Lower lobe of right lung (tissue), 2 donors: ENCODE data around the gene WNT7B. TPM values are rescaled to one million over a fixed set of nuclear protein-coding genes. Genes with fewer than 3 reads are reported as not detected.
A peak's percentile ranks its signal among the peaks of the same experiment; 100 is the strongest.

Experiments used
- ATAC-seq, 2 donors: fragments of 200-7000 bp; cut with Tn5 transposase; one replicate each; pipeline ENCODE4 v1.9.1; 2020 to 2022; ENCODE audit warnings: mild to moderate bottlenecking in 2 of 2, moderate library complexity in 2 of 2
- DNase-seq: peaks from one replicate; pipeline ENCODE4 v3.0.0-alpha.2; 2020
- H3K27ac ChIP-seq: fragments of 200-600 bp; one replicate; pipeline ENCODE4 v1.8.0; 2022
- H3K27me3 ChIP-seq: fragments of 200-600 bp; one replicate; pipeline ENCODE4 v1.8.0; 2022; ENCODE audit warnings: low read depth
- H3K36me3 ChIP-seq: fragments of 200-600 bp; one replicate; pipeline ENCODE4 v1.8.0; 2022; ENCODE audit warnings: mild to moderate bottlenecking
- H3K4me1 ChIP-seq: fragments of 200-600 bp; one replicate; pipeline ENCODE4 v1.8.0; 2022
- H3K4me3 ChIP-seq: fragments of 200-600 bp; one replicate; pipeline ENCODE4 v1.8.0; 2022; ENCODE audit warnings: mild to moderate bottlenecking
- H3K9me3 ChIP-seq: fragments of 200-600 bp; one replicate; pipeline ENCODE4 v1.8.0; 2022
- CTCF ChIP-seq: fragments of 200-600 bp; IDR thresholded peaks from one replicate; pipeline ENCODE4 v1.8.0; 2022; ENCODE audit warnings: antibody characterized with exemption, mild to moderate bottlenecking
- intact Hi-C: fragments of 100-400 bp; cut with DNase I; formaldehyde crosslinking; loops from one replicate; pipeline ENCODE4 v1.11.0; 2022
- total RNA-seq: library from RNA; stranded (reverse); fragmentation: NEBNext Ultra II Directional; extraction: Animal tissue kit (Norgen Biotek cat#: 25700); gene quantifications from one replicate; pipeline ENCODE4 v1.2.1, GENCODE V29; 2021
- donor health status: DM: no; HTN: yes; CAD: no; lungs with severe emphysema.

Gene WNT7B
- total RNA-seq, 1 donor from 2014 or later: 6.3 TPM

DNA sequence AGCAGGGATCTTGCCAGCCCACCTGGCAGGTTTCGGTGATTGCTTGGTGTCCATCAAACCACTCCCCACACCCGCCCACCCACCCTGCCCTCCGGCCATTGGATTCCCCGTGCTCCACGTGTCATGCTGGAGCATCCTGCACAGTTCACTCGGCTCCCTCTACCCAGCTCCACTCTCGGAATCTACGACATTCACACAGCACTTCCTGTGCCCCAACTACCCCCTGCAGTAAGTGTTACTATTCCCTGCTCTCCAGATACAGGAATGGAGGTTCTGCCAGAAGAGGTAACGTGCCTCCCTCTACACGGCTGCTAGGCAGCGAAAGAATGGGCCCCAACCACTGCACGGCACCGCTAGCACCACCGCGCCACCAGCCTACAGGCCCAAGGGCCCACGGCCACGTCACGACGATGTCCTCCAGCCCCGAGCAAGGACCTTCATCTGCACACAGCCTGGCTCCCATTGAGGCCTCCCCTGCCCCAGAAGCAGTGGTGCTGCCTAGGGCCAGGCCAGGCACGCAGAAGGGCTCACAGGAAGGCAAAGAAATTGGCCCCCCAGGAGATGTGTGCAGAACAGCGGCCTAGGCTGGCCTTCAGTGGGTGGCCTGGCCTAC is 27.6 kb downstream of the WNT7B start:
- intact Hi-C loops: no loop called here
- Histone ChIP-seq H3K27me3 (peaks cover 10% of the 10 kb centered on the region), H3K4me3 (no peak overlapping the region), H3K4me1 (no peaks in the 10 kb centered on the region), H3K36me3 (no peaks in the 10 kb centered on the region), H3K9me3 (no peaks in the 10 kb centered on the region), H3K27ac (no peak overlapping the region)
- TF ChIP-seq CTCF: no peak
- no peak for ATAC-seq
- no peak for DNase-seq

DNA sequence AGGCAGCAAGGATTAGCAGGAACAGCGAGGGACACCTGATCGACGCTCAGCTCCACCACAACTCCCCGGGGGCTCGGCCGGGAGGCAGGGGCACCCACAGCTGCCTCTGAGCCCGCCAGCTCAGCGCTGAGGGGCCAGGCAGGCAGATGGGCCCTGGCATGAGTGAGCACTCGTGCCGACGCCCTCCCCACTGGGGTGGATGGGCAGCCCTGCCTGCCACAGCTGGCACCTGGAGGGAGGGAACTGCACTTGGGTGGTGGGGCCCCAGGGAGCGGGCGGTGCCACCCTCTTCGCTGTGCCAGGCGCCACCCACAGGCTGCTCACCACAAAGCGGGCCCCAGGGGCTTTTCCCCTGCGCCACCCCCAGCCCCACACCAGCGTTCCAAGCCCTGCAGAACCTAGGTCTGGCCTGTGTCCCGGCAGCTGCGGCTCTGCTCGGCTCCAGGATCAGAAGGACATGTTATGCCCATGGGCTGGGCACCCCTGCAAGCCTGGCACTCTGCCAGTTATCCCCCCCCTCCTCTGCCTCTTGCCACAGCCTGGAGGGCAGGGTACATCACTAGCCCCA is 28.8 kb downstream of the WNT7B start:
- ATAC-seq: no peak
- Histone ChIP-seq H3K4me3 (no peak overlapping the region), H3K27me3 (peaks cover 10% of the 10 kb centered on the region), H3K4me1 (no peaks in the 10 kb centered on the region), H3K9me3 (no peaks in the 10 kb centered on the region), H3K27ac (no peak overlapping the region), H3K36me3 (no peaks in the 10 kb centered on the region)
- DNase-seq: no peak
- intact Hi-C loops: no loop called here
- no peak for TF ChIP-seq CTCF

GRCh38 chr22:45946805-45947600 is 30.0 kb downstream of the WNT7B start:
- no peak overlapping the region for H3K27ac ChIP-seq

DNA sequence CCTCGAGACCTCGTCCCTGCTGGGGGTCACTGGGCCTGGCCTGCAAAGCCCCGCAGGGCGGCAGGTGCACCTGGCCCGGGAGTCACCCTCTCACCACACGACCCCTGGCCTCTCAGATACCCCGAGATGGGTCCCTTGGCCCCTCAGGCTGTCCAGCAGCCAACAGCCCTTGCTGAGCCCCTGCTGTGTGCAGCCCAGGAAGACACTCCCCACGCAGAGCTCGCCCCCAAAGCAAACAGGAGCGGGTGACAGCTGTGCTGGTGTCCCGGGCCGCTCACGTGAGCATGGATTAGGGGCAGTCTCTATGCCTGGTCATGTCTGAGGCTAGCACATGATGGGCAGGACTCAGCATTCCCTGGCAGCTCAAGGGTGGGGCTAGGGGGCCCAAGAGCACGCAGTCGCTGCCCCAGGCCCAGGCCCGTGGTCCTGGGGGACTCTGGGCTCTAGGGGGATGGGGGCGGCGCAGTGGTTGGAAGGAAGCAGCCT is 31.3 kb downstream of the WNT7B start:
- ATAC-seq: no peak
- DNase-seq: no peak
- Histone ChIP-seq H3K36me3 (no peaks in the 10 kb centered on the region), H3K27ac (no peak overlapping the region), H3K9me3 (no peaks in the 10 kb centered on the region), H3K4me1 (no peaks in the 10 kb centered on the region), H3K27me3 (no peaks in the 10 kb centered on the region), H3K4me3 (no peak overlapping the region)
- no peak for TF ChIP-seq CTCF
- intact Hi-C loops: no loop called here

More at GRCh38 chr22:45946805-45947600, 30.0 kb downstream of the WNT7B start:
- ATAC-seq (peak in 1 of 2 donors; percentile 23), DNase-seq (no peak)
- Histone ChIP-seq H3K4me1 (no peaks in the 10 kb centered on the region), H3K9me3 (no peaks in the 10 kb centered on the region), H3K4me3 (no peak overlapping the region), H3K27me3 (peaks cover 2% of the 10 kb centered on the region), H3K36me3 (no peaks in the 10 kb centered on the region)
- TF ChIP-seq CTCF: no peak
- intact Hi-C loops: no loop called here

GRCh38 chr22:45942787-45943493 is 34.0 kb downstream of the WNT7B start:
- Histone ChIP-seq H3K27ac (no peak overlapping the region), H3K9me3 (no peaks in the 10 kb centered on the region), H3K27me3 (no peaks in the 10 kb centered on the region), H3K36me3 (no peaks in the 10 kb centered on the region), H3K4me3 (no peak overlapping the region), H3K4me1 (no peaks in the 10 kb centered on the region)
- intact Hi-C loops: no loop called here
- TF ChIP-seq CTCF: no peak
- ATAC-seq: no peak
- DNase-seq: no peak
